Activated T-helper 9 cell treated with anti-CD3 and anti-CD28 coated beads, Interleukin-2, amount 50 U/mL, for 16 hours (primary cell): ENCODE data around the gene POLD4.
"Not testable (repeated sequence)": the region's sequence is repeated elsewhere in the genome, so short reads cannot be mapped to it uniquely, and the experiment has no call there.

Experiments
- DNase-seq: peaks from one replicate; pipeline ENCODE4 v3.0.0-alpha.2; 2020; ENCODE audit warnings: low read depth

Gene POLD4

DNA sequence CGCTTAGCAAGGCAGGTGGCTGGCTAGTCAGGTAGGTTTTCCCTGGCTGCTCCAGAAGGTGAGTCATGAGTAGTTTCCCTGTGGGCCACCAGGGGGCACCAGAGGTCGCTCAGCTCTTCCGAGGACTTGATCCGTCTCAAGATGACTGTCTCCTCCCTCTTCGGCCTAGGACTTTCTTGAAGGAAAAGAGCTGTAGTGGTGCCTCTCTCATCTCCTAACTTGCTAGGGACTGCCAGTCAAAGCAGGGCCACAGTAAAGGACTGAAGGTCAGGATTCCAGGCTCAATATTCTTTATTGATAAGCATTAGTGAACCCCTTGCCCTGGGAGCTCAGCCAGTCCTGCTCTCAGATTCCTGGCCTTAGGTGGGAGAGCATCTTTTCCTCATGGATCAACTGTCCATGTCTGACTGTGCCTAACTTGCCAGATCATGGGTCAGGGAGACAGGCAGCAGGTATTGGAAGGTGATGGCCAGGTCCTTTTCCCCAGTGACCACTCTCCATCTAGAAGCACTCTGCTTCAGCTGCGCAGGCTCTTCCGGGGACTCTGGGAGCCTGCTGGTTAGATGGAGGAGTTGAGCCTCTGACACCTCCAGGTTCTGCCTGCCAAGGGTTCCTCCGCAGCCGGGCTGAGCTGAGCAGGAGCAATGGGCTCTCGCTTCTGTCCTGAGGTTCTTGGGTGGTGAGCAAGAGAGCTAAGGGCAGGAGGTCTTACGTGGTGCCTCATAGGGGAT lies 1.9 kb downstream of the POLD4 start:
- peak; percentile 48 for DNase-seq

DNA sequence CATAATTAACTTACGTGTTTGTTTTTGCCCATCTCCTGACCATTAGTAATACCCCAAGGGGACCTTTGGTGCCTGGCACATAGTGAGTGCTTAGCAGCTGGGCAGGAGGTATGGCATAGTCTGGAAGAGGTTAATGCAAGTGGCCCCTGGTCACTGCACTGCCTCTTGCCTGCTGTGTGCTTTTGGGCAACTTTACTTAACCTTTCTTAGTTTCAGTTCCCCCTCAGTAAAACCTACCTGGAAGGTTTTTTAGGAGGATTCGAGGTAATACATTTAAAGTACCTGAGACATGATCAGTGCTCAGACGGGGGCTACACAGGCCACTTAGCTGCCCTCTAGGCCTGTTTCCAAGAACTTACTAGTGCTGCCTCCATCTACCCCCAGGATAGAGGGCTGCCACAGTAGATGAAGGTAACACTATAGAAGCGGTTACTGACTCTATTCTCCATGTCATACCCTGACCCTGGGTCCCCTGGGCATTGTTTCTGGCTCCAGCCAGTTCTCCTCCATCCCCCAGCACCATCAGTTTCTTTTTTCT lies 3.3 kb downstream of the POLD4 start:
- DNase-seq: no peak

DNA sequence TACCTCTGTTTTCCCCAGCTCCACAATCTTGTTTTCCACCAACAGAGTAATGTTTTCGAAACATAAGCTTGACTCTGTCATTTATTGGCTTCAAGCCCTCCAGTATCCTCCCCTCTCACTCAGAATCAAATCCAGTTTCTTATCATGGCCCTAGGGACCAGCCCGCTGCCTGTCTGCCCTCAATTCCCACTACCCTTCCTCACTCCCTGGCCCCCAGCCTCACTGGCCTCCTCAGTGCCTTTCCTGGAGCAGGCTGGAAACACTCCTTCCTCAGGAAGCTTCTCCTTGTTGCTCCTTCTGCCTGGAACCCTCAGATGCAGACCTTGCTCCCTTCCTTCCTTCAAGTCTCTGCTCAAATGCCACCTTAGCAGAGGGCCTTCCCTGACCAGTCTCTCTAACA lies 3.9 kb downstream of the POLD4 start:
- no peak for DNase-seq

DNA sequence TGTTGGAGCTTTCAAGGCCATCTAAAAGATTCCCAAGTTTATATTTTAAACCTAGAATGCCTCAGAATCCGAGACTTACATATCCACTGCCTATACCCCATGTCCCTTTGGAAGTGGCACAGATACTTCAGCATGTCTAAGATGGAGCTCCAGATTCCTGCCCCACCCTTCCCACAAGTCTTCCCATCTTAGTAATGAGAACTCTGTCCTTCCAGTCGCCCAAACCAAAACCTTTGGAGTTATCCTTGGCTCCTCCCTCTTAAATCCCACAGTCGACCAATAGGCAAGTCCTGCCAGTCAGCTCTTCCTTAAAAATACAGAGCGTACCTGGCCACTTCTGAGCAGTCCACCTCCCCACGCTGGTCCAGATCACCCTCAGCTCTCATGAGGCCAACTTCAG lies 4.3 kb downstream of the POLD4 start:
- DNase-seq: no peak

DNA sequence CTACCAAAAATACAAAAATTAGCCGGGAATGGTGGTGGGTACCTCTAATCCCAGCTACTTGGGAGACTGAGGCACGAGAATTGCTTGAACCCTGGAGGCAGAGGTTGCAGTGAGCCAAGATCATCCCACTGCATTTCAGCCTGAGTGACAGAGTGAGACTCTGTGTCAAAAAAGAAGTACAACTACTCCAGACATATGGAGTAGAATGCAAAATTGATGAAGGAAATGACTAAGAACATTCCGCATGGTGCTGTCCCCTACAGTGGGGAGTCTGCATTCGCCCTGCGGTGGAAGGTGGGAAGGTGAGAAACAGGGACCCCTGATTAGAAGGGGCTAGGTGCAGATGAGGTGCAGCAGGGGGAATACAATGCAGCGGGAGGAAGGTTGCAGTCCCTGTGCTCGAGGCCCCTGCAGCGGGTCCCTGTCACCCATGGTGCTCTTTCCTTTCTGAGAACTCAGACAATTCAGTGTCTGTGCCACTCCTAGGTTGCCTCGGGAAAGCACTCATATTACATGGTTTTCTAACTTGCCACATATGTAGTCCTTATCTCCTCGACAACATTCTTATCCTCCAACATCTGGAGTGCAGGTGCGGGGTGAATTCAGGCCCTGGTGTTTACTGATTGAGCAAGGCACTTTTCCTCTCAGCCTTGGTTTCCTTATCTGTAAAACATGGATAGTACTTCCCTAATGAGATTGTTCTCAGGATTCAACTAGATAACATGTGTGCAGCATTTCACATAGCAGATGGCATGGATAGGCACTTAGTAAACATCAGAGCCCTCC lies 5.2 kb downstream of the POLD4 start:
- DNase-seq: no peak

DNA sequence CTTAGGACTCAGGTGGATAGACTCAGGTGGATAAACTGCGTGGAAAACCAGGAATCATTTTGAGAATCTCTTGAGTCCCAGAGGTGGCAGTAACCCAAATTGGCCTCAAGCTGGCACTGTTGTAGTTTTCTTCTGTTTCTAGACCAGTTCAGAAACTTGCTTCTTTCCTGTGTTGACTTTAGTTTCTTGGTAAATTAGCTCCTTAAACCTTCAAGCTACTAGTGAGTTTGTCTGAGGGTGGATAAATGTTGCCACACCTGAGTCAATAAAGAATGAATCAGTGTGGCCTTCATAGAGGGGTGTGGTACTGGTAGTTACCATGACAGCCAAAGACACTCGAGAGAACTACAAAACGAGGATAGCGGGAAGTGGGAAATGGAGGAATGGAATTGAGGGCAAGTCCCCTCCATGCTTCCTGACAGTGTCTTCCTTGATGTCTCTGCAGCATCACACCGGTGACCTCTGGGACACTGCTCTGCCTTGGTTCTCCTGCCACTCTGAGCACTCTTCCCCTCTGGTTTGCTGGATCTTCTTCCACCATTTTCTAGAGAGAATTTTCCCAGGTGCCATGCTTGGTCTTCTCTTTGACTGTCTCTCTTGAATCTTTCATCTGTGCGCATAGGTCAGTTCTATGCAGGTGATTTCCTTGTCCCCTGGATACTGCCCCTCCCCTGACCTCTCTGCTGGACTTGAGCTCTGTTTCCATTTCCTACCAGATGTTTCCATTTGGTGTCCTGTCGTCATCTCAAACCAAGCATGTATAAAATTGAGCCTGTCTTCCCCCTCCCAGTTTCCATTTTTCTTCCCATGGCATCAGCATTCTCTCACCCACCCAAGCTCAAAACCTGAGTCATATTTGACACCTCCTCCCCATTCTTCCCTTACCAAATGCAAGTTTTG lies 7.2 kb downstream of the POLD4 start:
- DNase-seq: no peak

DNA sequence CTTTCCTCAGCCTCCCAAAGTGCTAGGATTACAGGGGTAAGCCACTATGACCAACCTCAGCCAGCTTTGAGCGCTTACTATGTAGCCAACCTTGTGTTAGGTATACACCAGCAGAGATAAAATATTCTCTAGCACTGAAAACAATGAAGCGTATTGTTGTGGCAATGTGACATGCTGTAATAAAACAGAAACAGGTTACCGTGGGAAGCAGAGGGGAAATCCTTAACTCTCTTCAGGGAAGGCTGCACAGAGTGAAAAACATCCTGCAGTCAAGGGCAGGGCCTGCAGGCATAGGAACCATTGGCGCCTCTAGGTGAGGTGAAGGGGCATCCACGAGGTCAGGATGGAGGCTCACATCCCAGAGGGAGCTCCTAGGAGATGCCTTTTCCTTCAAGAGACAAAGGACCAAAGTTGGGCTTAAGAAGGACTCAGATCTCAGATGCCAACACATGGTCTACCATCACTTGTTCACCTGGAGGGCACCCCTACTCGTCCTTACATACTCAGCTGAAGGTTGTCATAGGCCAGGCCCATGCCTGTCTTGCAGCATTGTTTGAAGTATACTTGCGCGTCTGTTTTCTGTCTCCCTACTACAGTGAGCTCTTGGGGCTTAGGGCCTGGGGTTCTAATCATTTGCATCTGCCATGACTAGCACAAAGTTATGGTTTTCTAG lies 8.0 kb downstream of the POLD4 start:
- no peak for DNase-seq

DNA sequence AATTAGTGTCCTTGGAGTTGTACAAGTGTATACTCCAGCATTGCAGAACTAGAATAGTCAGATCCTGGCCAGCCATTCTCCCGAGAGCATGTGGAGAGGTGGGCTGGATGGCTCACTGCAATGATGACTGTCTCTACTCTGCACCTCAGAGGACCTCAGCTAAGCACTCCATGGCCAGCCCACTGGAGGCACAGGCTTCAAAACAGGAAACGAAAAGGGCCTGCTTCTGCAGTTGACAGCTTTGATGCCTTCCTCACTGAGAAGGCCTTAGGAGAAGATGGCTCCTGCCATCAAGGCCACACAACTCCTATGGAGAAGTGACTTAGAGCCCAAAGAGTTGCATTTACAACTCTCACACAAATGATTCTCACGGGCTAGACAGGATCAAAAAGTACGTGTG lies 9.1 kb downstream of the POLD4 start:
- no peak for DNase-seq

DNA sequence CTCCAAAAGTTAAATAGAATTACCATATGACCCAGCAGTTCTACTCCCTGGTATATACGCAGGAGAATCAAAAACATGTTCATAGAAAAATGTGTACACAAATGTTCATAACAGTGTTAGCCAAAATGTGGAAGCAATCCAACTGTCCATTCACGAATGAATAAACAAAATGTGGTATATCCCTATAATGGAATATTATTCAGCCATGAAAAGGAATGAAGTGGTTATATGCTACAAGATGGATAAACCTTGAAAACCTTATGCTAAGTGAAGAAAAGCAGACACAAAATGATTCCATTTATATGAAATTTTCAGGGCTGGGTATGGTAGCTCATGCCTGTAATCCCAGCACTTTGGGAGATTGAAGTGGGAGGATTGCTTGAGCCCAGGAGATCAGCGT lies 16.1 kb downstream of the POLD4 start:
- no peak for DNase-seq

DNA sequence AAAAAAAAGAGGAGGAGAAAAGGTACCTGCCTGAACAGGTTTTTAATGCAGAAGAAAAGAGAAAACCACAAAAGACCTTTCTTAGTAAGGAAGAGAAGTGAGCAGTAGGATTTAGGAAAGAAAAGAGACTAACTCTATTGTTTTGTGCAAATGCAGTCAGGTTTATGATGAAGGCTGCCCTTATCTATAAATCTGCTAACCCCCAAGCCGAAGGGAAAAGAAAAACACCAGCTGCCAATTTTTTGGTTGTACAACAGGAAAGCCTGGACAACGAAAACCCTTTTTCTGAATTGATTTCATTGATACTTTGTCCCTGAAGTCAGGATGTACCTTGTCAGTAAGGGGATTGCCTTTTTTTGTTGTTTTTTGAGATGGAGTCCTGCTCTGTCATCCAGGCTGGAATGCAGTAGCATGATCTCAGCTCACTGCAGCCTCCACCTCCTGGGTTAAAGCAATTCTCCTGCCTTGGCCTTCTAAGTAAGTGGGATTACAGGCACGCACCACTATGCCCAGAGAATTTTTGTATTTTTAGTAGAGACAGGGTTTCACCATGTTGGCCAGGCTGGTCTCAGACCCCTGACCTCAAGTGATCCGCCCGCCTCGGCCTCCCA lies 21.2 kb downstream of the POLD4 start:
- DNase-seq: no peak

DNA sequence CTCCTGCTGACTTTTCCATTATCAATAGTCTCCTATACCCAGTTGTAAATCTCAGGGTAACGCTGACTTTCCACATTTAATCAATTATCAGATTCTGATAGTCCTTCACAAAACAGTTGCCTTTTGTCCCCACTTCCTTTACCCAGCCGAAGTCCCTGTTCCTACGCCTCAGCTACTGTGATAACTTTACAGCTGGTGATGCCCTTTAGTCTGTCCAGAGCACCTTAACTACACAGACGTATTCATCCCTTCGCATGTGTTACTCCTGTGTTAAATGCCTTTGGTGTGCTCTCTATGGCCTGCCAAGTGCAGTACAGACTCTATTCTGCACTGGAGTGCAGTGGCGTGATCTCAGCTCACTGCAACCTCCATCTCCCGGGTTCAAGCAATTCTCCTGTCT lies 29.8 kb downstream of the POLD4 start:
- DNase-seq: no peak

DNA sequence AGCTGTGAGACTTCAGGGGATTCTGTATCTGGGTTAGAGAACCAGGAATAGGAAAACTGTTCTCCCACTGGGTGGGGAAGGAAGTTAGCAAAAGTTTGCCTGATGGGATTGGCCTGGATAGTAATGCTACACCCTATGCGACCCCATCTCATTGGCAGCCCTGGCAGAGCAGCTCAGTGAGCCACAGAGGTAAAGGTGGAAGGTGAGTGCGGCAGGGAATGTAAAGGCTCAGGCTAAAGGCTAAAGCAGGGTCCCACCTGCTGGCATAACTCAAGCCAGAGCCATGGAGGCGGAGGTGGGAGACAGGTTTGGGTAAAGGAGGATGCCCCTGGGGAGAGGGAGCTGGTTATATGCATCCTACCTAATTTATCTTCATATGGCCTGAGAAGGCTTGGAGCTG lies 31.3 kb downstream of the POLD4 start:
- DNase-seq: no peak

DNA sequence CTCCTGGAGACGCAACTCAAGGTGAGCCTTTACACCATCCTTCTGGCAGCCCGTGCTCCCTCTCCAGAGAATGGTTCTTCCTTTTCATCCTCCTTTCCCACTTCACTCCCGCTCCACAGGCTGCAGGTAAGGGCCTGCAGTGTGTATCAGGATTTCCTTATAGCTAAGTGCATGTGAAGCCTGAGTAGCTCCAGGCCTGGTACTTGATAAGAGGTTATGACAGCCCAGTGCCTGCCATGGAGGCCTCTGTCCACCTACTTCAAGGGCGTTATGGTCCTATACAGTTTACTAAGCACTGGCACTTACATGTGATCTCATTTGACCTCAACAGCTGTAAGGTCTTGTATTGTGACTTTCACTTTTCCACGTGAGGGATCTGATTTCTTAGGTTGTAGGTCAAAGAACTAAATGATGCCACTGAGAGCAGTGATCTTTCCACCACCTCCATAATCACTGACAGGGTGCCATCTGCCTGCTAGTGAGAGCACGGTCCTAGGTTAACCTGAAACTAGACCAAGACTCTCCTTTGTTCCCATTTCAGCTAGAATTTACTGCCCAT lies 32.0 kb downstream of the POLD4 start:
- no peak for DNase-seq

DNA sequence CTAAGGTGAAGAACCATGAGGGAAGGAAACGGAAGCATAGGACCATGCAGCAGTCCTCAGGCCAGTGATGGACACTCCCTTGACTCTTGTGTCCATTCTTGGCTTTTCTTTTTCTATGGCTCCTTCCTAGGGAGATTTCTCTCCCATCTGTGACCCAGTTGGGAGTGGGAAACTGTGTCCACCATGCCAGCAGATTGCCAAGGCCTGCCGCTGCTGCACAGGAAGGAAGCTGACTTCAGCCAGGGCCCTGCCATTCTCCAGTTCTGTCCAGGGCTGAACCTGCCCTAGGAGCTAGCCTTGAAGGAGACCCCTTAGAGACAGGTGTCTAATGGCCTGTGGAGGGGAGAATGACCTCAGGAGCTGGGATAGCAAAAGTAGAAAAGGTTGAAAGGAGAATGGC lies 32.7 kb downstream of the POLD4 start:
- DNase-seq: no peak

DNA sequence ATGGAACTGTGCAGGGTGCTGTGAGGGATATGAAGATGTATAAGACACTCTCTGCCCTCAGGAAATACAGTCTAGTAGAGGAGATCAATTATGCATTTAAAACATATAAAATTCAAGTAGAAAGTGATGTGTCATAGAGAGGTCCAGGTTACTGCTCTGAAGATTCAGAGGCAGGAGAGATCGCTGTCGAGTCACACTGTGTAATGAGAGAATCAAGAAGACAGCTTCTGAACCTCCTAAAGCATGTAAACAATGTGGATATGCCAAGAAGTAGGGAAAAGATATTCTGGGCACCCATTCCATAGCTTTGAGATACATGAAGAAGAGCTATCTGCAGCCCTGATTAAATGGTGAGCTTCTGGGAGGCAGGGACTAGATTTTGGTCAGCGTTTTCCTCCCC lies 33.3 kb downstream of the POLD4 start:
- DNase-seq: no peak

DNA sequence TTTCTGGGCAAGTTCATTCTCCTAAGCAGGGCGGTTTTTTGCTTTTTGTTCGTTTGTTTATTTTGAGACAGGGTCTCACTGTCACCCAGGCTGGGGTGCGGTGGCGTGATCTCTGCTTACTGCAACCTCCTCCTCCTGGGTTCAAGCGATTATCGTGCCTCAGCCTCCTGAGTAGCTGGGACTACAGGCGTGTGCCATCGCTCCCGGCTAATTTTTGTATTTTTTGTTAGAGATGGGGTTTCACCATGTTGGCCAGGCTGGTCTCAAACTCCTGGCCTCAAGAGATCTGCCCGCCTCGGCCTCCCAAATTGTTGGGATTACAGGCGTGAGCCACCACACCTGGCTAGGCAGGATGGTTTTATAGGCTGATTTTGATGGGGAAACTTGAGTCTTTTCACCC lies 34.5 kb downstream of the POLD4 start:
- not testable (repeated sequence) for DNase-seq

DNA sequence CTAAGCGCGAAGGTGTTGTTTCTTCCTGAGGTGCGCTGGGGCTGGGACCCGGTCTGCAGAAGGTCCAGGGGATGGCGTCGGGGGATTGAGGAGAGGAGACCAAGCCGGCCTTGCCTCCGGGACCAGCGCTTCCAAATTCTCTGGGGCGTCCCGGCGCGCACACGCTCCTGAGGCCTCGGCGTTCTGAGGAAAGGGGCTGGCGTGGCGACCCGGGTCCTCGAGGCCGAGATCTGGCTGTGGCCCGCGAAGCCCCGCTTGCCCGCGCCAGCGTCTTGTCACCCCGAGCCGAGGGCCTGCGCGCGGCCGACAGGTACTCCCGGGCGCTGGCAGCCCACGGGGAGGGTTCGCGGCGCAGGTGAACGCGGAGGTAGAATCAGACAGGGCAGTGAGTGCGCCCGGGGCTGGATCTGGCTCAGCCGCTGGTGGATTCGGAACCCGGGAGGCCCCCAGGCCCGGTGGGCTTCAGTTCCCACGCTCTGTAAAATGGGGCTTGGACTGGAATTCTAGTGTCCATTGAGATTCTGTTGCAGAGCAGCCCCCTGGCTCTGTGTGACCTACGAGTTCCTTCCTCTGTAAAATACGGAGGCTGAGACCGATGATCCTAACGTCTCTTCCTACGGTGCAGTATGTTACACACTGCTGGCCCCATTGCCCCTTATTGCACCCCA lies 35.3 kb downstream of the POLD4 start:
- DNase-seq: no peak

DNA sequence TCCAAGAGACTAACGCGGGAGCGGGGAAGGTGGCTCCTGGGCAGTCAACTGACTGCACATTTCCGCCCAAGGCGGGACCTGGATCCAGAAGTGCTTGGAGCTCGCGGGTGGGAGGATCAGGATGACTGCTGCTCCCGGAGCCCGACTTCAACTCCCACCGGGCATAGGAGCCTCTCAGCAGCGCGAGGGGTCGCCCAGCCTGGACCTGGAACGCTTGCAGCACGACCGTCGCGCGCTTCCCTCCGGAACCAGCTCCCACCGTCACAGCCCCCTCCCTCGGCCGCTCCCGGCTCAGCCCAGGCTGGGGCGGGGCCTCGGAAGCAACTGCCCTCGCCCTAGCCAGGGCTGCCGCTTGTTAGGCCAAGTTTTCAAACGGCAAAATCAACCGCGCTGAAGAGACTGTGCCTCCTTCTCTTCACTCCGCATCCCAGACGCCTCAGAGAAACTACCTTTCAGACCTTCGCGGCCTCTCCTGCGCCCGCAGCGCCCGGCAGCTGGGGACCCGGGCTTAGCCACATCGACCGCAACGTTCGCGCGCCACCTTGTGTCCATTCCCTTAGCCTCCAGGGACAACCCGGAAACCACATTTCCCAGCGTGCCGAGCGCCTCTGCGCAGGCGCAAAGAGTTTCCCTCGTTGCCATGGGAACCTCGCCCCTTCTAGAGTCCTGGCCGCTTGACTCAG lies 36.0 kb downstream of the POLD4 start:
- DNase-seq: peak; percentile 97

DNA sequence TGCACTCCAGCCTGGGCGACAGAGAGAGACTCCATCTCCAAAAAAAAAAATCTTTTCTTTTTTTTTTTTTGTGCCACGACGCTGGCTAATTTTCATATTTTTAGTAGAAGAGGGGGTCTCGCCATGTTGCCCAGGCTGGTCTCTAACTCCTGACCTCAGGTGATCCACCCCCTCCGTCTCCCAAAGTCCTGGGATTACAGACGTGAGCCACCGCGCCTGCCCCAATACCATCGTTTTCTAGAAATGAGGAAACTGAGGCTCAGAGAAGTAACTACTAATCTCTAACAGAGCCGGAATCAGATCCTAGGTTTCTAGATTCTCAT lies 36.5 kb downstream of the POLD4 start:
- no peak for DNase-seq

DNA sequence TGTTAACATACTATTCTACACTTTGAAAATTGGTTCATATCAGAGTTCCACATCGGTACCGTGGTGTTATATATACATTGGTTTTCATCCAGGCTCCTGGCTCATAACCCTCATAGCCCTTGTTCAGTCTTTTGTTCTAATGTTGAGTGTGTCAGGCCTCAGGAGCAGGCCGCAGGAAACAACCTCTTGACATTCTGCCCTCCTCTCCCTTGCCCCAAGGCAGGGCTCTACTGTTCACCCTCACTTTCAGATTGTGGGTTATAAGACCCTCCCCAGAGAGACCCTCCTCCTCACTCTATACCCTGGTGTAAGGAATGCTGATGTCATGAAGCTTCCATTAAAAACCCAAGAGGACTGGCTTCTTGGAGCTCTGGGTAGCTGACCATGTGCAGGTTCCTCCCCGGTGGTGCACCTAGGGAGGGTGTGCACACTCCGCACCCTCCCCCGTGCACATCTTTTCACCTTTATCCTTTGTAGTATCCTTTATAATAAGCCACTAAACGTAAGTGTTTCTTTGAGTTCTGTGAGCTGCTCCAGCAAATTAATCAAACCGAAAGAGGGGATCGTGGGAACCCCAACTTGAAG lies 37.9 kb downstream of the POLD4 start:
- no peak for DNase-seq
